Body of pancreas (tissue), 4 donors: ENCODE measurements around the gene SUPT20HL2. TPM values are rescaled to one million over a fixed set of nuclear protein-coding genes. Genes with fewer than 3 reads are reported as not detected.

Experiments
- ATAC-seq: fragments of 150-250 bp; one replicate; pipeline ENCODE4 v1.9.1; 2016
- DNase-seq, 4 donors: peaks; one replicate each; pipeline ENCODE4 v3.0.0-alpha.2; 2019
- H3K27ac ChIP-seq, 4 donors: fragments of 200-600 bp; sonication (generic); 1 replicate in 3 of 4; 2 replicates in 1 of 4; pipeline versions ENCODE4 v1.5.1 to v1.6.1; 2016 to 2019; ENCODE audit warnings: mild to moderate bottlenecking in 1 of 4, mixed read lengths in 1 of 4, moderate library complexity in 1 of 4
- H3K27me3 ChIP-seq, 2 donors: fragments of 200-600 bp; sonication (generic); one replicate each; pipeline ENCODE4 v1.6.0; 2016; ENCODE audit warnings: mild to moderate bottlenecking in 1 of 2
- H3K36me3 ChIP-seq, 2 donors: fragments of 200-600 bp; sonication (generic); replicated peaks in 1 of 2; 2 replicates each; pipeline ENCODE4 v1.5.1; 2016; ENCODE audit warnings: low read depth in 2 of 2; ENCODE audit not compliant: insufficient read depth in 1 of 2
- H3K4me1 ChIP-seq: fragments of 200-600 bp; sonication (generic); one replicate; pipeline ENCODE4 v1.6.0; 2016
- H3K4me3 ChIP-seq, 2 donors: fragments of 200-600 bp; sonication (generic); 1 replicate in 1 of 2; 2 replicates in 1 of 2; pipeline ENCODE4 v1.5.1; 2016 to 2019
- H3K9me3 ChIP-seq, 3 donors: fragments of 200-600 bp; sonication (generic); 1 replicate in 2 of 3; 2 replicates in 1 of 3; pipeline ENCODE4 v1.5.1; 2016
- CTCF ChIP-seq, 7 experiments: fragments of 450-650 bp in 4 of 7; fragments of 200-600 bp in 3 of 7; sonication (generic) in 3 of 7; IDR thresholded peaks; one replicate each; pipeline ENCODE4 v1.5.1; 2016 to 2019; ENCODE audit warnings: antibody characterized with exemption in 7 of 7
- POLR2A ChIP-seq, 3 donors: fragments of 450-650 bp; IDR thresholded peaks; one replicate each; pipeline ENCODE4 v1.6.1; 2016; ENCODE audit warnings: antibody characterized with exemption in 3 of 3, mild to moderate bottlenecking in 2 of 3
- WGBS, 2 donors: methylation state at CpG; one replicate each; pipeline ENCODE4 v1.1.5; 2017; 5-methylcytosine and 5-hydroxymethylcytosine counted together
- intact Hi-C: fragments of 100-400 bp; cut with DNase I; formaldehyde crosslinking; loops from one replicate; pipeline ENCODE4 v1.15.1; 2023
- total RNA-seq, 2 donors: library from RNA; depleted of rRNA; stranded (reverse); fragments of >200 nt; gene quantifications; one replicate each; pipeline ENCODE4 v1.1.0, GENCODE V29; 2016

The SUPT20HL2 gene
- total RNA-seq, 2 donors from 2014 or later: not detected

GRCh38 chrX:24262309-24262708 is 51.6 kb downstream of the SUPT20HL2 start:
- intact Hi-C loops: no loop called here
- no peak overlapping the region for H3K4me3 ChIP-seq

More at GRCh38 chrX:24262309-24262708, 51.6 kb downstream of the SUPT20HL2 start:
- Histone ChIP-seq H3K27ac (no peak overlapping the region), H3K9me3 (no peaks in the 10 kb centered on the region), H3K36me3 (no peaks in the 10 kb centered on the region), H3K4me1 (peaks cover 11% of the 10 kb centered on the region), H3K27me3 (no peaks in the 10 kb centered on the region)
- DNase-seq (no peak), ATAC-seq (no peak)
- 97 to 100% methylated on average over 2 to 3 of the region's 3 CpGs for WGBS, 2 donors
- TF ChIP-seq CTCF (IDR thresholded peaks at IDR 0.05) (no peak), POLR2A (IDR thresholded peaks at IDR 0.05) (no peak)

Other genes with a start within 250 kb of the SUPT20HL2 start
- 10 to 100 TPM; 23.4 to 28.3 TPM for gene ZFX, start 164.3 kb downstream of the SUPT20HL2 start, total RNA-seq
- gene SUPT20HL1, start 46.6 kb upstream of the SUPT20HL2 start, total RNA-seq: under 1 TPM in 1 of 2 donors, not detected in 1; 0.26 TPM
- gene PDK3, start 151.2 kb upstream of the SUPT20HL2 start, total RNA-seq: 10 to 100 TPM; 11.5 to 20.2 TPM